ENCODE results near the gene NLRC3.

The NLRC3 gene

DNA sequence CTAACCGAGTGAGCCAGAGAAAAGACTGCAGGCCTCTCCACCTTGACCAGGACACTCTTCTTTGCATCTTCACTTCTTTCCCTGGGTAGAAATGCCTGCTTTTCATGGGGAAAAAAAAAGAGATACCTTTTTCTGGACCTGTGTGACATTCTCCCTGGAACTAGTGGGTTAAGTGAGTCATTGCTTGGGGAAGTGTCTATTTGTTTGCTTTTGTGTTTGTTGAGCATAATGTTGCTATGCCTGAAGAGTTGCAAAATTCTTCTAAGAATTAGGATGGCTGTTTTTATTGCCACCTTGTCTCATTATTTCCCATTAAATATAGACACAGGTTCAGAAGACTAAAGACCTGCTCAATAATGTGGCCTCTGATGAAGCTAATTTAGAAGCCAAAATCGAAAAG is 57.6 kb downstream of the NLRC3 start:
- peak; percentile 22 for DNase-seq (ENCODE audit: low read depth)
- TF ChIP-seq, protein P1, sequence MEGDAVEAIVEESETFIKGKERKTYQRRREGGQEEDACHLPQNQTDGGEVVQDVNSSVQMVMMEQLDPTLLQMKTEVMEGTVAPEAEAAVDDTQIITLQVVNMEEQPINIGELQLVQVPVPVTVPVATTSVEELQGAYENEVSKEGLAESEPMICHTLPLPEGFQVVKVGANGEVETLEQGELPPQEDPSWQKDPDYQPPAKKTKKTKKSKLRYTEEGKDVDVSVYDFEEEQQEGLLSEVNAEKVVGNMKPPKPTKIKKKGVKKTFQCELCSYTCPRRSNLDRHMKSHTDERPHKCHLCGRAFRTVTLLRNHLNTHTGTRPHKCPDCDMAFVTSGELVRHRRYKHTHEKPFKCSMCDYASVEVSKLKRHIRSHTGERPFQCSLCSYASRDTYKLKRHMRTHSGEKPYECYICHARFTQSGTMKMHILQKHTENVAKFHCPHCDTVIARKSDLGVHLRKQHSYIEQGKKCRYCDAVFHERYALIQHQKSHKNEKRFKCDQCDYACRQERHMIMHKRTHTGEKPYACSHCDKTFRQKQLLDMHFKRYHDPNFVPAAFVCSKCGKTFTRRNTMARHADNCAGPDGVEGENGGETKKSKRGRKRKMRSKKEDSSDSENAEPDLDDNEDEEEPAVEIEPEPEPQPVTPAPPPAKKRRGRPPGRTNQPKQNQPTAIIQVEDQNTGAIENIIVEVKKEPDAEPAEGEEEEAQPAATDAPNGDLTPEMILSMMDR (IDR thresholded peaks at IDR 0.05; ENCODE audit: insufficient read depth, low read depth, low read length, missing control alignments) = no peak
- no peak overlapping the region for H3K4me3 ChIP-seq (ENCODE audit: low read length)

DNA sequence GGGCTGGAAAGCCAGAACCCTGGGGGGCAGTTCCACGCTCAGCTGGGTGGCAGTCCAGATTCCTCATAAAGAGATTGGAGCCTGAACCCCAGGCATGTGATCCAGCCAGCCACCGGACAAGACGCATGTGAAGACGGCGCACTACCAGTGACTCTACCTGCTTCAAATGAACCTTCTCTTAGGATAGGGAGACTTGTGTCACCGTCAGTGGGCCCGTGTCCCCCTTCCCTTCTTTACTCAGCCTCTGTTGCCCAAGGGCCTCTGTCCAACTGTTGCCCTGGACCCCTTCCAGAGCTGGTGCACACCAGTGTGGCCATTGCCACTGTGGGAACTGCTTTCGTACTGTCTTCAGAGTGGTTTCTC is 58.2 kb downstream of the NLRC3 start:
- no peak for DNase-seq (ENCODE audit: low read depth)
- H3K4me3 ChIP-seq (ENCODE audit: low read length) = no peak overlapping the region
- TF ChIP-seq, protein P1 (IDR thresholded peaks at IDR 0.05; ENCODE audit: insufficient read depth, low read depth, low read length, missing control alignments) = no peak

DNA sequence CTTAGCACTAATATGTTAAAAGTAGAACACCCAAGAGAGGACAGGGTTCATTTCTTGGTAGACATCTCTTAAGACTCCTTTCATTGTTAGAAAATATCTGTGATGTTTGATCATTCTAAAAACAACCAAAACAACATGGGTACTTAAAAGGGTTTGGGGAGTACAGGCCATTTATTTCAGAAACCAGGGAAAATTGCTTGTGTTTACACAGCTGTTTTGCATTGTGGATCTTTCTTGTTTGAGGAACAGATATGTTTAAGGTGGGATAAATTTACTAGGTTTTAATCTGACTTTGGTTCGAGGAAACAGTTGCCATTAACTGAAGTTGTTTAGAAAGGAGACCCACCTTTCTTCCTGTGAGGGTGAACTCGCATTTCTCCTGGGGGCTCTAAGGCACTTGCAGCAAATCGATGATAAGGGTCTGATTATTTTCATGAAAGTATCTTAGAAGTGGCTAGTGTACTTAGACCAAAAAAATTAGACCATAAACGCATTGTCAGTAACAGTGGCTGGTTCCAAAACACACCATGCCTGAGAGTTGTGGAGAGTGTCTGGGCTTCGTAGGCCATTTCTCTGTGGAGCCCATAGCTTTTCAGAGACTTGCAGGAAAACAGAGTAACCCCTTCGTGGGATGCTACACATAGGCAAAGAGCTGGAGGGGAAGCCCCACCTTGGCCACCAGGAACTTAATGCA is 58.8 kb downstream of the NLRC3 start:
- DNase-seq (ENCODE audit: low read depth) = no peak
- no peak overlapping the region for H3K4me3 ChIP-seq (ENCODE audit: low read length)
- TF ChIP-seq, protein P1 (IDR thresholded peaks at IDR 0.05; ENCODE audit: insufficient read depth, low read depth, low read length, missing control alignments) = no peak

DNA sequence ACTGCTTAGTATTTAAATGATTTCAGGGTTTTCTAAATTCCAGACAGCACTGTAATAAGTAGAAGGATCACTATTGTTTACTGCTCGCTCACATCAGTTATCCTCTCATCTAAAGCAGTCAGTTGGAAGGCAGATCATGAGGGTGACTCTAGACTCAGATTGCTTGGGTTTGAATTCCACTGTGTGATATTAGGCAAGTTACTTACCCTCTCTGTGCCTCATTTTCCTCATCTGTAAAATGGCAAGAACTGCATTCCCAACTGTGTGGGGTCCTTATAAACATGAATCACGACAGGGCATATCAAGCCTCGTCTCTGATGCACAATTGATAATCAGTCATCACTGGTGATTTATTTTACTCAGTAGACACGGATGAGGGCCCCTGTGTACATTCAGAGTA is 61.3 kb downstream of the NLRC3 start:
- TF ChIP-seq, protein P1 (IDR thresholded peaks at IDR 0.05; ENCODE audit: insufficient read depth, low read depth, low read length, missing control alignments) = no peak
- no peak overlapping the region for H3K4me3 ChIP-seq (ENCODE audit: low read length)
- no peak for DNase-seq (ENCODE audit: low read depth)

DNA sequence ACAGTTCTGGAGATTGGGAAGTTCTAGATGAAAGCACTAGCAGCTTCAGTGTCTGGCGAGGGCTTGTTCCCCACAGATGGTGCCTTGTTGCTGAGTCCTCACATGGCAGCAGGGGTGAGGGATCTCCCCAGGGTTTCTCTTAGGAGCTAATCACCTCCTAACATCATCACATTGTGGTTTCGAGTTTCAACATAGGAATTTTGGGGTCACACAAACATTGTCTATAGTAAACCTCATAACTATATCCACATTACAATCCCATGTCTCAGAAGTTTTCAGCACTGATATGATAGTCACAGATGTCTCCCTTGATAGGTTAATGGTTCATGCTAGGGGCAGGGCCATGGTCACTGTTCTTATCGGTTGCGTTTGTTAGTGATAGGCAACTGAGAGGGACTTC is 62.6 kb downstream of the NLRC3 start:
- TF ChIP-seq, protein P1 (IDR thresholded peaks at IDR 0.05; ENCODE audit: insufficient read depth, low read depth, low read length, missing control alignments) = no peak
- peak; percentile 23 for DNase-seq (ENCODE audit: low read depth)
- H3K4me3 ChIP-seq (ENCODE audit: low read length) = no peak overlapping the region

DNA sequence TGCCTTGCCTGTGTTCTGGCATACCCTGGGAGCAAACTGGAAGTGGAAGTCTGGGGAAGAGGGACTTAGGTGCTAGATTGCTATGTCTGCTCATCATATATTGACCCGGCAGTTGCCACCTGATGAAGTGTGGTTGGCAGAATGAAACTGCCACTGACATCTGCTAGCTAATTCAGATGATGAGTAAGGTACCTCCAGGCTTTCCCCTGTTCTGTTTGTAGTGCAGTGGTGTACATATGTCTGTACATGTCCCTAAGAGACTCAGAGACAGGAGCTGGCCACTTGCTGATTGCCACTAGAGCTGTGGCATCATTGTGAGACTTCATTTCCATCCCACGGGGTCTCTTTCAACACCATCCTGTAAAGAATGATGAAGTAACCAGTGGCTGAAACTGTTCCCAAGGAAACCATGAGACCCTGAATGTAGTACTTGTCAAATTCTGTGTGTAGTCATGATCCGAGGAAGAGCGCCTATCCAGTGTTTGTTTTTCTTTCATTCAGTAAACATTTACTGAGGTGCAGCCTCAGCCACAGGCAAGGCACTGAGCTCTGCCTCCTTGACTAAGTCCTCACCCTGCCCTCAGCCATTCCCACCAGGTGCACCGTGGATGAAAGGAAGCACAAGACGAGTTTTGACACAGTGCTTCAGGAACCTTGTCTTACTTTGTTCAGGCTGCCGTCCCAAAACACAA is 63.2 kb downstream of the NLRC3 start:
- peak; percentile 81 for DNase-seq (ENCODE audit: low read depth)
- TF ChIP-seq, protein P1 (IDR thresholded peaks at IDR 0.05; ENCODE audit: insufficient read depth, low read depth, low read length, missing control alignments) = no peak
- no peak overlapping the region for H3K4me3 ChIP-seq (ENCODE audit: low read length)
